OCI-LY1 (cell line): Measurements from ENCODE around the gene ALDH4A1.

Experiments used
- H2AFZ ChIP-seq: fragments of 200-600 bp; sonication (generic), shearing (Covaris generic); 2 replicates; pipeline ENCODE4 v1.6.0; 2014; ENCODE audit warnings: antibody characterized with exemption, mild to moderate bottlenecking, low read length
- H3F3A ChIP-seq: fragments of 200-600 bp; sonication (generic), shearing (Covaris generic); 2 replicates; pipeline ENCODE4 v1.6.0; 2014; ENCODE audit warnings: mild to moderate bottlenecking, antibody characterized with exemption, low read length, moderate library complexity; ENCODE audit not compliant: insufficient read depth
- H3K27ac ChIP-seq: fragments of 200-600 bp; sonication (generic); 2 replicates; pipeline ENCODE4 v1.5.1; 2014; ENCODE audit warnings: low read length, mixed run types, mild to moderate bottlenecking, low read depth; ENCODE audit not compliant: poor library complexity, severe bottlenecking
- H3K27me3 ChIP-seq: fragments of 200-600 bp; sonication (generic); 2 replicates; pipeline ENCODE4 v1.6.0; 2014; ENCODE audit warnings: antibody characterized with exemption, mild to moderate bottlenecking, low read length, moderate library complexity; ENCODE audit not compliant: insufficient read depth
- H3K36me3 ChIP-seq: fragments of 200-600 bp; sonication (generic); 2 replicates; pipeline ENCODE4 v1.6.1; 2014; ENCODE audit warnings: mild to moderate bottlenecking, antibody characterized with exemption, low read length, moderate library complexity, mixed read lengths; ENCODE audit not compliant: insufficient read depth
- H3K4me1 ChIP-seq: fragments of 200-600 bp; sonication (generic); 2 replicates; pipeline ENCODE4 v1.5.1; 2014; ENCODE audit warnings: mild to moderate bottlenecking, low read length, moderate library complexity; ENCODE audit not compliant: insufficient read depth, severe bottlenecking
- H3K4me2 ChIP-seq: fragments of 200-600 bp; sonication (generic), shearing (Covaris generic); 2 replicates; pipeline ENCODE4 v1.6.1; 2014; ENCODE audit warnings: low read length
- H3K4me3 ChIP-seq: fragments of 200-600 bp; sonication (generic); 2 replicates; pipeline ENCODE4 v1.5.1; 2014; ENCODE audit warnings: low read length, low read depth, mild to moderate bottlenecking, mixed read lengths; ENCODE audit not compliant: poor library complexity, severe bottlenecking
- H3K79me2 ChIP-seq: fragments of 200-600 bp; shearing (Covaris generic); 2 replicates; pipeline ENCODE4 v1.6.1; 2016; ENCODE audit warnings: mixed run types, low read length, mixed read lengths; ENCODE audit not compliant: insufficient read depth
- H3K9ac ChIP-seq: fragments of 200-600 bp; sonication (generic), shearing (Covaris generic); 2 replicates; pipeline ENCODE4 v1.6.1; 2014; ENCODE audit warnings: mild to moderate bottlenecking, low read length, mixed read lengths
- H3K9me2 ChIP-seq: fragments of 200-600 bp; sonication (generic), shearing (Covaris generic); 2 replicates; pipeline ENCODE4 v1.6.1; 2014; ENCODE audit warnings: low read depth, mild to moderate bottlenecking, low read length, mixed read lengths
- H3K9me3 ChIP-seq: fragments of 200-600 bp; shearing (Covaris generic); 2 replicates; pipeline ENCODE4 v1.6.1; 2014; ENCODE audit warnings: low read length, mixed read lengths
- H4K20me1 ChIP-seq: fragments of 200-600 bp; sonication (generic), shearing (Covaris generic); 2 replicates; pipeline ENCODE4 v1.6.0; 2016; ENCODE audit warnings: mild to moderate bottlenecking, low read length; ENCODE audit not compliant: insufficient read depth
- CTCF ChIP-seq: fragments of 200-600 bp; sonication (generic), shearing (Covaris generic); IDR thresholded peaks from 2 replicates; pipeline ENCODE4 v1.5.1; 2017; ENCODE audit warnings: mild to moderate bottlenecking, antibody characterized with exemption, low read length, moderate library complexity, mixed read lengths
- EZH2 ChIP-seq: fragments of 200-600 bp; sonication (generic), shearing (Covaris generic); IDR thresholded peaks from 2 replicates; pipeline ENCODE4 v1.8.0; 2017; ENCODE audit warnings: borderline replicate concordance, mixed run types, mild to moderate bottlenecking, antibody characterized with exemption, low read length, moderate library complexity, mixed read lengths

Gene ALDH4A1

GRCh38 chr1:18883079-18883478, 19.3 kb downstream of the ALDH4A1 start:
- Histone ChIP-seq H3K4me2 (no peak overlapping the region), H3K9ac (no peak overlapping the region), H4K20me1 (no peaks in the 10 kb centered on the region), H3K27me3 (no peaks in the 10 kb centered on the region), H3K79me2 (no peaks in the 10 kb centered on the region), H3K36me3 (no peaks in the 10 kb centered on the region), H2AFZ (no peak overlapping the region), H3K27ac (no peak overlapping the region), H3K4me1 (no peaks in the 10 kb centered on the region), H3K9me2 (no peaks in the 10 kb centered on the region), H3K4me3 (no peak overlapping the region), H3K9me3 (no peaks in the 10 kb centered on the region), H3F3A (no peaks in the 10 kb centered on the region)
- TF ChIP-seq EZH2: no peak

GRCh38 chr1:18882486-18882885, 19.9 kb downstream of the ALDH4A1 start:
- H3K9me2 ChIP-seq: no peaks in the 10 kb centered on the region
- H3K4me2 ChIP-seq: no peak overlapping the region
- TF ChIP-seq CTCF (no peak), EZH2 (no peak)
- no peak overlapping the region for H3K27ac ChIP-seq
- H2AFZ ChIP-seq: no peak overlapping the region
- no peaks in the 10 kb centered on the region for H3K36me3 ChIP-seq
- no peak overlapping the region for H3K9ac ChIP-seq
- no peaks in the 10 kb centered on the region for H3K4me1 ChIP-seq
- no peaks in the 10 kb centered on the region for H3K27me3 ChIP-seq
- no peaks in the 10 kb centered on the region for H4K20me1 ChIP-seq
- no peaks in the 10 kb centered on the region for H3K9me3 ChIP-seq
- no peaks in the 10 kb centered on the region for H3K79me2 ChIP-seq
- no peak overlapping the region for H3K4me3 ChIP-seq
- H3F3A ChIP-seq: no peaks in the 10 kb centered on the region

- Histone ChIP-seq H3K36me3 (no peaks in the 10 kb centered on the region), H3K27me3 (no peaks in the 10 kb centered on the region), H3K9me3 (no peaks in the 10 kb centered on the region), H3K79me2 (no peaks in the 10 kb centered on the region), H3K9ac (no peak overlapping the region), H4K20me1 (no peaks in the 10 kb centered on the region), H2AFZ (no peak overlapping the region), H3K27ac (no peak overlapping the region), H3K4me3 (no peak overlapping the region), H3F3A (no peaks in the 10 kb centered on the region), H3K4me1 (no peaks in the 10 kb centered on the region), H3K4me2 (no peak overlapping the region), H3K9me2 (no peaks in the 10 kb centered on the region)
- TF ChIP-seq CTCF (no peak), EZH2 (no peak)
Measured at GRCh38 chr1:18881642-18882431, 20.5 kb downstream of the ALDH4A1 start.

GRCh38 chr1:18881164-18881563, 21.2 kb downstream of the ALDH4A1 start:
- Histone ChIP-seq H3K79me2 (no peaks in the 10 kb centered on the region), H3K27me3 (no peaks in the 10 kb centered on the region), H3K9me3 (no peaks in the 10 kb centered on the region), H3K4me3 (no peak overlapping the region), H3K27ac (no peak overlapping the region), H2AFZ (no peak overlapping the region), H4K20me1 (no peaks in the 10 kb centered on the region), H3K9me2 (no peaks in the 10 kb centered on the region), H3K36me3 (no peaks in the 10 kb centered on the region), H3K4me1 (no peaks in the 10 kb centered on the region), H3F3A (no peaks in the 10 kb centered on the region), H3K9ac (no peak overlapping the region), H3K4me2 (no peak overlapping the region)
- TF ChIP-seq EZH2: no peak
- TF ChIP-seq CTCF: no peak
